IMR-90 (cell line): ENCODE data around the gene FAIM2. TPM values are rescaled to one million over a fixed set of nuclear protein-coding genes. Genes with fewer than 3 reads are reported as not detected.

Experiments
- ATAC-seq: fragments of 200-7000 bp; cut with Tn5 transposase; 2 replicates; pipeline ENCODE4 v1.9.1; 2020; ENCODE audit warnings: low read depth, mild to moderate bottlenecking, moderate library complexity
- BruUV-seq: library from RNA; stranded (reverse); fragments of 400-500 nt; replicated peaks from 2 replicates; lab custom pipeline; 2021; lab: Mats Ljungman, UMichigan
- CTCF ChIA-PET: fragments of 300-600 bp; formaldehyde crosslinking; extraction: SDS; loops from one replicate; lab custom pipeline; 2021; ENCODE audit warnings: antibody characterized with exemption; lab: Yijun Ruan, JAX
- POLR2A ChIA-PET: fragments of 300-600 bp; sonication (Branson Sonifier 250); formaldehyde crosslinking; loops from one replicate; lab custom pipeline; 2022; ENCODE audit warnings: antibody characterized with exemption; ENCODE audit not compliant: unreplicated experiment; lab: Charles Lee
- DNase-seq: peaks from one replicate; pipeline ENCODE4 v3.0.0; 2013
- H2AFZ ChIP-seq: replicated peaks from 2 replicates; pipeline ENCODE3; 2013; ENCODE audit warnings: low read length, mild to moderate bottlenecking; ENCODE audit not compliant: poor library complexity
- H2AK5ac ChIP-seq: 2 replicates; pipeline ENCODE4 v1.6.1; 2013; ENCODE audit warnings: low read depth, low read length, inconsistent platforms
- H2AK9ac ChIP-seq: replicated peaks from 2 replicates; pipeline ENCODE3; 2013; ENCODE audit warnings: mild to moderate bottlenecking, low read depth, low read length, moderate library complexity; ENCODE audit not compliant: poor library complexity
- H2BK120ac ChIP-seq: 2 replicates; pipeline ENCODE4 v1.6.1; 2013; ENCODE audit warnings: low read depth, low read length, inconsistent platforms
- H2BK15ac ChIP-seq: 3 replicates; pipeline ENCODE4 v1.6.1; 2013; ENCODE audit warnings: low read depth, low read length, inconsistent platforms
- H2BK20ac ChIP-seq: 2 replicates; pipeline ENCODE4 v1.6.1; 2013; ENCODE audit warnings: low read depth, mild to moderate bottlenecking, inconsistent platforms, low read length, moderate library complexity
- H2BK5ac ChIP-seq: 2 replicates; pipeline ENCODE4 v1.6.1; 2013; ENCODE audit warnings: mild to moderate bottlenecking, low read depth, low read length, inconsistent platforms; ENCODE audit not compliant: poor library complexity, severe bottlenecking
- H3K14ac ChIP-seq: replicated peaks from 2 replicates; pipeline ENCODE4 v1.6.1; 2013; ENCODE audit warnings: low read depth, low read length, inconsistent platforms
- H3K18ac ChIP-seq: 2 replicates; pipeline ENCODE4 v1.6.1; 2013; ENCODE audit warnings: low read depth, low read length, control low read depth
- H3K23ac ChIP-seq: 2 replicates; pipeline ENCODE4 v1.6.1; 2013; ENCODE audit warnings: low read depth, low read length, inconsistent platforms
- H3K27ac ChIP-seq: 2 replicates; pipeline ENCODE4 v1.5.1; 2013; ENCODE audit warnings: mild to moderate bottlenecking, control low read depth, low read length; ENCODE audit not compliant: insufficient read depth
- H3K27me3 ChIP-seq: 2 replicates; pipeline ENCODE4 v1.6.1; 2013; ENCODE audit warnings: low read length; ENCODE audit not compliant: control insufficient read depth, insufficient read depth
- H3K36me3 ChIP-seq: 2 replicates; pipeline ENCODE4 v1.6.1; 2013; ENCODE audit warnings: low read length, mixed read lengths; ENCODE audit not compliant: control insufficient read depth, insufficient read depth
- H3K4ac ChIP-seq: 2 replicates; pipeline ENCODE4 v1.6.1; 2013; ENCODE audit warnings: low read depth, low read length, inconsistent platforms
- H3K4me1 ChIP-seq: 2 replicates; pipeline ENCODE4 v1.6.1; 2013; ENCODE audit warnings: low read length, mixed read lengths; ENCODE audit not compliant: control insufficient read depth, insufficient read depth
- H3K4me2 ChIP-seq: 2 replicates; pipeline ENCODE4 v1.6.1; 2013; ENCODE audit warnings: low read depth, mild to moderate bottlenecking, control low read depth, low read length, moderate library complexity
- H3K4me3 ChIP-seq: 2 replicates; pipeline ENCODE4 v1.5.1; 2013; ENCODE audit warnings: low read depth, mild to moderate bottlenecking, control low read depth, low read length, moderate library complexity; ENCODE audit not compliant: insufficient read depth
- H3K56ac ChIP-seq: 2 replicates; pipeline ENCODE4 v1.6.1; 2013; ENCODE audit warnings: low read length, inconsistent platforms; ENCODE audit not compliant: insufficient read depth; ENCODE audit errors: extremely low read depth
- H3K79me1 ChIP-seq, 2 experiments: 2 replicates each; pipeline ENCODE4 v1.6.1; 2013; ENCODE audit warnings: low read length in 2 of 2, inconsistent platforms in 1 of 2, low read depth in 1 of 2
- H3K9ac ChIP-seq: 2 replicates; pipeline ENCODE4 v1.6.1; 2013; ENCODE audit warnings: low read depth, low read length, control low read depth
- H3K9me1 ChIP-seq: 2 replicates; pipeline ENCODE4 v1.6.1; 2013; ENCODE audit warnings: low read length, inconsistent platforms; ENCODE audit not compliant: insufficient read depth
- H3K9me3 ChIP-seq: 2 replicates; pipeline ENCODE4 v1.6.1; 2013; ENCODE audit warnings: low read length; ENCODE audit not compliant: control insufficient read depth, insufficient read depth
- H4K20me1 ChIP-seq: 2 replicates; pipeline ENCODE4 v1.6.1; 2013; ENCODE audit warnings: low read length, inconsistent platforms; ENCODE audit not compliant: insufficient read depth
- H4K5ac ChIP-seq: 2 replicates; pipeline ENCODE4 v1.6.1; 2013; ENCODE audit warnings: mild to moderate bottlenecking, low read depth, low read length, control low read depth
- H4K8ac ChIP-seq, 2 experiments: 2 replicates each; pipeline ENCODE4 v1.6.1; 2013; ENCODE audit warnings: low read depth in 2 of 2, low read length in 2 of 2, control low read depth in 1 of 2, inconsistent platforms in 1 of 2
- H4K91ac ChIP-seq: 2 replicates; pipeline ENCODE4 v1.6.1; 2013; ENCODE audit warnings: low read depth, low read length, inconsistent platforms; ENCODE audit not compliant: insufficient read depth
- BHLHE40 ChIP-seq: fragments of 150-350 bp; IDR thresholded peaks from 2 replicates; pipeline ENCODE4 v1.6.1; 2016; ENCODE audit warnings: mild to moderate bottlenecking, low read depth, low read length
- RFX5 ChIP-seq: IDR thresholded peaks from 2 replicates; pipeline ENCODE4 v1.8.0; 2012; ENCODE audit warnings: low read depth, mild to moderate bottlenecking, low read length, moderate library complexity
- WGBS, 2 experiments: methylation state at CpG; one replicate each; pipeline versions ENCODE4 v1.1.5 to v1.1.7; 2013; ENCODE audit warnings: missing lambda C conversion rate in 2 of 2; ENCODE audit not compliant: insufficient read length in 1 of 2; ENCODE audit errors: extremely low coverage in 2 of 2; 5-methylcytosine and 5-hydroxymethylcytosine counted together
- dilution Hi-C: fragments of 300-500 bp; cut with HindIII; formaldehyde crosslinking; loops from one replicate; pipeline ENCODE4 v1.14.3; 2018; ENCODE audit warnings: low sequenced_read_pairs; ENCODE audit not compliant: unreplicated experiment
- in situ Hi-C: fragments of 300-500 bp; cut with MboI; formaldehyde crosslinking; loops from 3 replicates; pipeline ENCODE4 v1.14.3; 2019; ENCODE audit warnings: low sequenced_read_pairs, inconsistent platforms, mixed read lengths
- intact Hi-C: fragments of 100-400 bp; cut with micrococcal nuclease; formaldehyde crosslinking; loops from 2 replicates; pipeline ENCODE4 v1.10.0; 2022
- polyA plus RNA-seq, 3 experiments: library from polyadenylated mRNA; depleted of rRNA; stranded (reverse); fragments of >200 nt; gene quantifications; 2 replicates each; pipeline ENCODE4 v1.2.3, GENCODE V29; 2012; ENCODE audit warnings: low replicate concordance in 1 of 3
- total RNA-seq: library from RNA; depleted of rRNA; stranded (reverse); fragments of >200 nt; gene quantifications from 2 replicates; pipeline ENCODE4 v1.2.3, GENCODE V29; 2012

The FAIM2 gene
- total and polyA plus RNA-seq, 2 of the 4 experiments (the other 2 are of a cell fraction), result 0.72 to 5.3 TPM

- CTCF ChIA-PET, result no interaction called here
Observed at GRCh38 chr12:49870501-49871262, 33.0 kb downstream of the FAIM2 start.

More at GRCh38 chr12:49870501-49871262, 33.0 kb downstream of the FAIM2 start:
- in situ Hi-C loops (no loop called here), dilution Hi-C loops (no loop called here), intact Hi-C loops (no loop called here)
- H4K5ac ChIP-seq, result no peak overlapping the region
- no peak overlapping the region for H2AK9ac ChIP-seq
- H2BK20ac ChIP-seq, result no peak overlapping the region
- no peak overlapping the region for H3K27ac ChIP-seq
- H3K36me3 ChIP-seq, result no peaks in the 10 kb centered on the region
- TF ChIP-seq RFX5 (no peak), BHLHE40 (no peak)
- no peak overlapping the region for H3K9ac ChIP-seq
- H4K20me1 ChIP-seq, result 0 out of 2 replicates have a peak, but pooled peaks cover 4% of the 10 kb centered on the region
- no peaks in the 10 kb centered on the region; the same call in 1 of the 2 replicates for H3K9me1 ChIP-seq
- ATAC-seq (no peak), DNase-seq (no peak)
- H3K23ac ChIP-seq, result no peak overlapping the region
- peaks cover 13% of the 10 kb centered on the region for H3K27me3 ChIP-seq
- H3K4me3 ChIP-seq, result no peak overlapping the region
- H3K4me1 ChIP-seq, result peaks cover 27% of the 10 kb centered on the region
- H2AFZ ChIP-seq, result no peak overlapping the region
- no peaks in the 10 kb centered on the region for H3K9me3 ChIP-seq
- no peak overlapping the region for H3K4ac ChIP-seq
- 100% methylated on average over 3 of the region's 11 CpGs; no CpG with 5 or more reads in 1 of the 2 experiments for WGBS, 2 experiments
- POLR2A ChIA-PET, result no interaction called here
- no TSS peak for BruUV-seq
- no peak overlapping the region for H3K18ac ChIP-seq
- H2BK120ac ChIP-seq, result no peak overlapping the region
- H4K8ac ChIP-seq, result no peak overlapping the region
- H2AK5ac ChIP-seq, result no peak overlapping the region
- H3K79me1 ChIP-seq, result no peaks in the 10 kb centered on the region
- H3K14ac ChIP-seq, result no peak overlapping the region
- no peak overlapping the region for H2BK15ac ChIP-seq
- no peak overlapping the region for H4K91ac ChIP-seq
- no peak overlapping the region for H2BK5ac ChIP-seq
- no peak overlapping the region for H3K56ac ChIP-seq
- no peak overlapping the region for H3K4me2 ChIP-seq
